Raji (cell line): ENCODE data around the gene TSPAN14.

Source experiments
- POLR2A ChIP-seq: IDR thresholded peaks from 2 replicates; pipeline ENCODE4 v1.6.1; 2011; ENCODE audit warnings: low read depth, low read length, control low read depth; ENCODE audit not compliant: insufficient read depth

The TSPAN14 gene

DNA sequence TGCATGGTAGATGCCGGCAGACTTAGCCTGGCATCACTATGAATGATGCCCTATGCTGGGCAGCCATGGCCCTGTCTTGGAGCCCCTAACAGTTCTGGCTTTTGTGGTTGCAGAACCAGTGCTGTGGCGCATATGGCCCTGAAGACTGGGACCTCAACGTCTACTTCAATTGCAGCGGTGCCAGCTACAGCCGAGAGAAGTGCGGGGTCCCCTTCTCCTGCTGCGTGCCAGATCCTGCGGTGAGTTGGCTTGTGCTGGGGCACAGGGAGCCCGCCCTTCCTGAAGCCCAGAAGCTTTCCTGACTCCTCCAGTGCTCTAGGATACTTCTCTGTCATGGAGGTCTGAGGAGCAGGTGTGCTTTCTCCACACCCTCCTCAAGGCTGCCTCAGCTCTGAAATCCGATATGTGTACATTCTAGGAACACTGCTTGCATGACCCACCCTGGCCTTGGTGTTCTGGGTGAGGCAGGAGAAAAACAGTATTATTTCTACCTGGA is 58.0 kb downstream of the TSPAN14 start:
- no peak for TF ChIP-seq POLR2A

- no peak for TF ChIP-seq POLR2A
Observed at GRCh38 chr10:80513106-80513505, 59.0 kb downstream of the TSPAN14 start.

DNA sequence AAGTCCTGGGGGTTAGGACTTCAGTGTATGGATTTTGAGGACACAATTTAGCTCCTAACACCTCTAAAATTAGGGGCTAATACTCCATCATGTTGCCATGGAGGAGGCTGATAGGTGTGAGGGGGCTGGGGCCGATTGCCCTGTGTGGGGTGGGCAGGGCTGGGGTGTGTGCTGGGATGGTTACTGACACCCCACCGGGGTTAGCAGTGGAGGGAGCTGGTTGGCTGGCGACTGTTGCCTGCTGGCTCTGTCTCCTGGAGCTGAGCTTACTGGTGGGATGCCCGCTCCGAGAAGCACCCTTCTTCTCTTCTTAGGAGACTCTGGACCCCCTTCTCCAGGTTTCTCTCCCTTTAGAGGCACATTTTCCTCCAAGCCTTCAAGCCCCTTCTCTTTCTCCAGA is 61.4 kb downstream of the TSPAN14 start:
- TF ChIP-seq POLR2A: no peak

- TF ChIP-seq POLR2A: no peak
Observed at GRCh38 chr10:80515941-80516340, 61.8 kb downstream of the TSPAN14 start.

GRCh38 chr10:80516506-80517075 is 62.5 kb downstream of the TSPAN14 start:
- TF ChIP-seq POLR2A: no peak

DNA sequence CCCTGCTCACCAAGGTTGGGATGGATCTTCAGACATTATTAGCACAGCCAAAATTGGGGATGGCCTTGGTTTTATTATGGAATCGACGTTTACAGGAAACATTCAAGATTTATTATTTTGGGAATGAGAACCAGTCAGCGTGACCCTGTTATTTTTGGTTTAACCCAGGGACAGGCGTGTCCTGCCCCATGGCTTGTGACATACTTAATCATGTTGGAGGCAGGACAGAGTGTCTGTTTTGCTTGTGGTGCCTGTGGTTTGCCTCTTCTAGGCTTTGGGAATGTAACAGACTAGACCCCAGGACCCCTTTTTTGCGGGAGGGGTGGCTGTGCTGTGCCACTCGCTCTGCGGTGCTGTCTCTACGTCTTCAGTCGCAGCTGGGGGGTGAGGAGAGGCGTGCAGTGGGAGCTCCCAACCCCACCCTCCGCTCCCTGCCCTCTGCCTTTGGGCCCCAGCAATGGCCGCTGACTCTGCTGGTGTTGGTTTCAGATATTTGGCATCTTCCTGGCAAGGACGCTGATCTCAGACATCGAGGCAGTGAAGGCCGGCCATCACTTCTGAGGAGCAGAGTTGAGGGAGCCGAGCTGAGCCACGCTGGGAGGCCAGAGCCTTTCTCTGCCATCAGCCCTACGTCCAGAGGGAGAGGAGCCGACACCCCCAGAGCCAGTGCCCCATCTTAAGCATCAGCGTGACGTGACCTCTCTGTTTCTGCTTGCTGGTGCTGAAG is 63.5 kb downstream of the TSPAN14 start:
- no peak for TF ChIP-seq POLR2A

DNA sequence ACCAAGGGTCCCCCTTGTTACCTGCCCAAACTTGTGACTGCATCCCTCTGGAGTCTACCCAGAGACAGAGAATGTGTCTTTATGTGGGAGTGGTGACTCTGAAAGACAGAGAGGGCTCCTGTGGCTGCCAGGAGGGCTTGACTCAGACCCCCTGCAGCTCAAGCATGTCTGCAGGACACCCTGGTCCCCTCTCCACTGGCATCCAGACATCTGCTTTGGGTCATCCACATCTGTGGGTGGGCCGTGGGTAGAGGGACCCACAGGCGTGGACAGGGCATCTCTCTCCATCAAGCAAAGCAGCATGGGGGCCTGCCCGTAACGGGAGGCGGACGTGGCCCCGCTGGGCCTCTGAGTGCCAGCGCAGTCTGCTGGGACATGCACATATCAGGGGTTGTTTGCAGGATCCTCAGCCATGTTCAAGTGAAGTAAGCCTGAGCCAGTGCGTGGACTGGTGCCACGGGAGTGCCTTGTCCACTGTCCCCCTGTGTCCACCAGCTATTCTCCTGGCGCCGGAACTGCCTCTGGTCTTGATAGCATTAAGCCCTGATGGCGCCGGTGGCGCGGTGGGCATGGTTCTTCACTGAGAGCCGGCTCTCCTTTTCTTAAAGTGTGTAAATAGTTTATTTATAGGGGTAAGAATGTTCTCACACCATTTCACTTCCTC is 64.2 kb downstream of the TSPAN14 start:
- TF ChIP-seq POLR2A: no peak

GRCh38 chr10:80518807-80519360 is 64.8 kb downstream of the TSPAN14 start:
- no peak for TF ChIP-seq POLR2A

- TF ChIP-seq POLR2A: no peak
Observed at GRCh38 chr10:80519936-80520650, 66.0 kb downstream of the TSPAN14 start.

- TF ChIP-seq POLR2A: no peak
Observed at GRCh38 chr10:80520661-80521470, 66.8 kb downstream of the TSPAN14 start.

DNA sequence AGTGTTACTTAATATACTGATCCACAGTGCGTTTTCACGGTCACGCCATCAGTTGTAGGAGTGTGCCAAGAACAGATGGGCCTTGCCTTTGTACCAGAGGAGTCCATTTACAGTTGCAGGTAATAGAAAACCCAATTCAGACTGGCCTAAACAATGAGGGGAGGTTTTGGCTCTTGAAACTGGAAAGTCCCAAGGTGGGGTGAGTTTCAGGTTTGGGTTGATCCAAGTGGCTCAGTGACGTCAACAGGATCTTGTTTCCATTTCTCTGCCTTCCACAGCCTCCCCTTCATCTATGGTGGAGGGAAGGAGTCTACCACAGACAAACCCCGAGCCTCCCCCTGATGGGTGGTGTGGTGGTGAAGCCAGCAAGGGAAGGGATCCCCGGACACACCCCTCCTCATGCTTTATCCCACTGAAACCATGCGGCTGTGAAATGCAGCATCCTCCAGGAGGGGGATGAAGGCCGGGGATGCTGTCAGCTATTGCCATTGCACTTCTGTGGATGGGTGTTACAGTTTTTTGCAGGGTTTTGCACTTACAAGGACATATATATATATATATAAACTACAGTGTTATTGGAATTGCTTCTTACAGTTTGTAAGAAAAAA is 68.8 kb downstream of the TSPAN14 start:
- no peak for TF ChIP-seq POLR2A

DNA sequence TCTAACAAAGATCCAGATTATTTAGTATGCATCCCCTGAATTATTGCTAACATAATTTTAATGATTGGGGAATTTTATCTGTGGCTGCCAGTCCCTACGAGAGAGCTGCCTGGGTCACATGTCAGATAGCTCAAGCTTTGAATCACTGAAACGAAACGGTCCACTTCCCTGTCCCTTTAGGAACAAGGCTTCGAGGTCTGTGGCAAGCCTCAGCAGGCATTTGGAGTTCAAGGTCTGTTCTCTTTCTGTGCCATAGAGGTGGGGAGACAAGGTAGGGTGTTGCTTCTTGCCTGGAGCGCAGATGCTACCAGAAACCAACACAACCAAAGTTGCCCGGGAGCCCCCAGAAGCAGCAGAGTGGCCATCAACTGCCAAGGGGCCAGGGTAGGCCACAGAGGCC is 69.7 kb downstream of the TSPAN14 start:
- no peak for TF ChIP-seq POLR2A

DNA sequence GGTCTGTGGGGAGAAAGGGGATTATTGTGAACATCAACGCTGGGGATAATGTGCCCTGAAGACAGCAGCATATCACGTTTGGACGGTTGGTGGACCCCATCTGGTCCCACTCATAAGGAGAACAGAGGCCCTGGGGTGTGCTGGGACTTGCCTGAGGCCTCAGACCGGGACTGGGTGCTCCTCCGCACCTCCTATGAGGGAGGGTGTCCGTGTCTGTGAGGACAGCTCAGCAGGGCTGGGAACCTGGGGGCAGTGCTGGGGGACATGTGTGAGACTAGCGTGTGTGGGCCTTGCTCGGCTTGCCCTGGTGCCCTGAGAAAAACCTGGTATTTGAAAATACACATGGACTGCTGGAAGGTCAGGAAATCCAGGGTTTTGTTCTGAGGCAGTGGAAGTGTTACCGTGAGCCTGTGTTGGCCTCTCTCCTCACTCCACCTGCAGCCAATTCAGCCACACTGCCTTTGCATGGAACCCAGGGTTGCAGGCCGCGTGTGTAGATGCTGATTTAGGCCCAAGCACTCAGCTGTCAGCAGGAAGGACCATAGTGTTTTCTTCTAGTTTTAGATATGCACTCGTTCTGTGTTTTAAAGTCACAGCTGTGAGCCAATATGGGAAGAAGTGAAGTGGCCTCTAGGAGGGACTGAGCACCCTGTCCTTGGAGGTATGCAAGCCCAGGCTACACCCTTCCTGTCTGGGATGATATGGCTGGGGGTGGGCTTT is 70.2 kb downstream of the TSPAN14 start:
- TF ChIP-seq POLR2A: no peak
